GM12864 (cell line): Measurements from ENCODE around the gene PDZD2.
"Not testable (repeated sequence)": the region's sequence is repeated elsewhere in the genome, so short reads cannot be mapped to it uniquely, and the experiment has no call there.

Experiments used
- DNase-seq: peaks from one replicate; pipeline ENCODE4 v3.0.0-alpha.2; 2011; ENCODE audit warnings: low read depth
- H3K4me3 ChIP-seq: 2 replicates; pipeline ENCODE4 v1.5.1; 2011; ENCODE audit warnings: mild to moderate bottlenecking, low read depth, low read length, control low read depth
- CTCF ChIP-seq: IDR thresholded peaks from 2 replicates; pipeline ENCODE4 v1.5.1; 2011; ENCODE audit warnings: low read depth, mild to moderate bottlenecking, moderate library complexity, low read length, control low read depth, inconsistent platforms; ENCODE audit errors: missing control alignments

The PDZD2 gene

GRCh38 chr5:32071351-32071944 lies 432.5 kb downstream of the PDZD2 start:
- TF ChIP-seq CTCF, result no peak
- no peak overlapping the region for H3K4me3 ChIP-seq
- DNase-seq, result no peak

DNA sequence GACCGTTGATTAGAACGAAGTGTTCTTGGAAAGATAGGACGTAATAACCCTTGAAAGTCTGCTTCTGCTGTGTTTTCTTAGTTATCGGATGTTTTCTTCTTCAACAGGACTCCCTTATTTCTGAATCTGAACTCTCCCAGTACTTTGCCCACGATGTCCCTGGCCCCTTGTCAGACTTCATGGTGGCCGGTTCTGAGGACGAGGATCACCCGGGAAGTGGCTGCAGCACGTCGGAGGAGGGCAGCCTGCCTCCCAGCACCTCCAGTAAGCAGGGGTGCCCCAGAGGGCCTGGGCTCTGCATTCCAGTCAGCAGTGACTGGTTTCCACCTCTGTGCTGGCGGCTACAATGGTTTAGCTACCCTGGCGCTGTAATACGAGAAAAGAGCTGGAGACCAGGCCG lies 433.1 kb downstream of the PDZD2 start:
- TF ChIP-seq CTCF, result no peak
- no peak for DNase-seq
- no peak overlapping the region for H3K4me3 ChIP-seq

GRCh38 chr5:32074401-32074800 lies 435.5 kb downstream of the PDZD2 start:
- no peak overlapping the region for H3K4me3 ChIP-seq
- no peak for DNase-seq
- TF ChIP-seq CTCF, result no peak

DNA sequence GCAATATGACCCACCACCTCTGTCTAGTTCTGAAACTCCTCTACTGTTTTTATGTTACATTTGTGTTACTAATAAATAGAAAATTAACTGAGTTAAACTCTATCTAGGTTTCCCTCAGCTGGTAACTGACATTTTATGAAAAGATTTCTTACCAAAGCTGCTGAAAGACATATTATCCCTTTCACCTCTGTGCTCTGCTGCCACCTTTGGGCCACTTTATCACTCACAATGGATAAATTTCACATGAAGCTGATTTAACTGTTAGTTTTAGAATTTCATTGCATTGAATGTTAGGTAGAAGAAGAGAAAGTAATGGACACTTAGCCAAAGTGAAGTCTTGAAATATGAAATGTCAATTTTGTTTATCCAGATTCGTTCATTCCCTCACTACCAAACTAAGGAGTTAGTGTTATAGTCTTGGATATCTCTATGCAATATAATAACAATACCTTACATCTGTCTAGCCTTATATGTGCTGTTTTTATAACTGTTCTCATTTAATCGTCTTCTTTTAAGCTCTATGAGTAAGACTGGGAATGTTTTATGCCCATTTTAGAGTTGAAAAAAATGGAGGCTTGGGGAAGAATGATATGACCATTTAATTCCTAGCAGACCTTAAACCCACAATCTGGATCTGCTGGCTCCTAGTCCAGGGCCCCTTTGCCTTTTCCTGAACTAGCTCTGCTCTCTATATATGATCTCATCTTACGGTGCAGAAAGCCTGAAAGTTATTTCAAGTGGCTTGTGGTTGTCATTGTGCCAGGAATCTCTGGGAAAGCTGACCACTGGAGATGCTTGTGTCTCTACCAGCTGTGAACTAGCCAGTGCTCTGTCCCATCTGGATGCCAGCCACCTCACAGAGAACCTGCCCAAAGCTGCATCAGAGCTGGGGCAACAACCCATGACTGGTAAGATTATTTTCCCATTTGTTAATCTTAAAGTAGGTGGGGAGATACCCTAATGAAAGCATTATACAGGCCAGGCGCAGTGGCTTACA lies 438.1 kb downstream of the PDZD2 start:
- peak; percentile 10 for DNase-seq

DNA sequence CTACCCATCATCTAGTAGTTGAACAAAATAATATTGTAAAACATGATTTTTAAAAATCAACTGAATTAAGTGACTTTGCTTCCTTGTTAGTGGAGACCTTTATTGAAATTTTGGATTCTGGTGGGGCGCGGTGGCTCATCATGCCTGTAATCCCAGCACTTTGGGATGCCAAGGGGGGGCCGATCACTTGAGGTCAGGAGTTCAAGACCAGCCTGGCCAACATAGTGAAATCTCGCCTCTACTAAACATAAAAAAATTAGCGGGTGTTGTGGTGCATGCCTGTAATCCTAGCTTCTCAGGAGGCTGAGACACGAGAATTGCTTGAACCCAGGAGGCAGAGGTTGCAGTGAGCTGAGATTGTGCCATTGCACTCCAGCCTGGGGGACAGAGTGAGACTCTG lies 439.9 kb downstream of the PDZD2 start:
- H3K4me3 ChIP-seq, result not testable (repeated sequence)

More for the DNA sequence above, 438.1 kb downstream of the PDZD2 start:
- H3K4me3 ChIP-seq, result no peak overlapping the region
- TF ChIP-seq CTCF, result peak; percentile 61

GRCh38 chr5:32080565-32080964 lies 441.6 kb downstream of the PDZD2 start:
- not testable (repeated sequence) for H3K4me3 ChIP-seq, DNase-seq

More for the DNA sequence above, 439.9 kb downstream of the PDZD2 start:
- not testable (repeated sequence) for DNase-seq

GRCh38 chr5:32082701-32083100 lies 443.8 kb downstream of the PDZD2 start:
- H3K4me3 ChIP-seq, result no peak overlapping the region
- no peak for TF ChIP-seq CTCF
- no peak for DNase-seq

DNA sequence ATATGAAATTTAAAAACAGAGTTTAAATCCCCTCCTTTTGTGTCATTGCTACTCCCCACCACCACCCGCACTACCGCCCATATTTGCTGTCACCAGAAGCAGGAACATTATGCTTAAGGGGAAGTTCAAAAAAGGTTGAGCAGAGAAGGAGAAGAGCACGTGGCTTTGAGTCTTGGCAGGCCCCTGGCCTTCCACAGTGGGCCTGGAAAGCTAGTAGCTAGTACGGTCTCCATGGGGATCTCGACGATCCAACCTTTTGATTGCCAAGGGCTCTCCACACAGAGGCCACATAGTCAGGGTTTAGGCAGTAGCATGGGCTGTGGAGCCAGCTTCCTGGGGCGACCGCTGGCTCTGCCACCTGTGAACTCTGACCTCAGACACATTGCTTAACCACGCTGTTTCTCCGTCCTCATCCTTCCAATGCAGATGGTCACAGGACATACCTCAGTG lies 445.1 kb downstream of the PDZD2 start:
- no peak overlapping the region for H3K4me3 ChIP-seq
- no peak for DNase-seq
- no peak for TF ChIP-seq CTCF
